NCI-H460 (cell line): ENCODE data around the gene CCN2. TPM values are rescaled to one million over a fixed set of nuclear protein-coding genes. Genes with fewer than 3 reads are reported as not detected.
"Not testable (repeated sequence)": the region's sequence is repeated elsewhere in the genome, so short reads cannot be mapped to it uniquely, and the experiment has no call there.

Experiments
- DNase-seq: peaks from one replicate; pipeline ENCODE4 v3.0.0-alpha.2; 2016; ENCODE audit warnings: low read depth; ENCODE audit errors: extremely low read depth
- total RNA-seq: library from RNA; depleted of rRNA; stranded (reverse); fragments of >200 nt; shearing (Covaris generic); gene quantifications from 2 replicates; pipeline ENCODE4 v1.2.3, GENCODE V29; 2014

The CCN2 gene
- total RNA-seq, 1 experiment from 2014 or later, result 74.9 TPM

- no peak for DNase-seq
Observed at GRCh38 chr6:131946404-131946991, 4.7 kb downstream of the CCN2 start.

GRCh38 chr6:131945971-131946370, 5.2 kb downstream of the CCN2 start:
- DNase-seq, result no peak

- DNase-seq, result no peak
Observed at GRCh38 chr6:131937703-131938631, 13.2 kb downstream of the CCN2 start.

- no peak for DNase-seq
Observed at GRCh38 chr6:131937226-131937625, 13.9 kb downstream of the CCN2 start.

- no peak for DNase-seq
Observed at GRCh38 chr6:131936156-131936555, 15.0 kb downstream of the CCN2 start.

GRCh38 chr6:131931063-131931750, 20.0 kb downstream of the CCN2 start:
- DNase-seq, result no peak

- DNase-seq, result no peak
Observed at GRCh38 chr6:131929976-131930375, 21.2 kb downstream of the CCN2 start.

GRCh38 chr6:131929264-131929663, 21.9 kb downstream of the CCN2 start:
- DNase-seq, result no peak

GRCh38 chr6:131924881-131925474, 26.2 kb downstream of the CCN2 start:
- peak; percentile 49 for DNase-seq

- peak; percentile 58 for DNase-seq
Observed at GRCh38 chr6:131923356-131923755, 27.8 kb downstream of the CCN2 start.

GRCh38 chr6:131920656-131921055, 30.5 kb downstream of the CCN2 start:
- DNase-seq, result no peak

GRCh38 chr6:131918650-131919355, 32.4 kb downstream of the CCN2 start:
- DNase-seq, result no peak

GRCh38 chr6:131917763-131918649, 33.2 kb downstream of the CCN2 start:
- DNase-seq, result no peak

- DNase-seq, result no peak
Observed at GRCh38 chr6:131917318-131917717, 33.9 kb downstream of the CCN2 start.

GRCh38 chr6:131916847-131917246, 34.3 kb downstream of the CCN2 start:
- no peak for DNase-seq

GRCh38 chr6:131916091-131916796, 34.9 kb downstream of the CCN2 start:
- DNase-seq, result not testable (repeated sequence)

GRCh38 chr6:131914967-131915751, 36.0 kb downstream of the CCN2 start:
- DNase-seq, result peak; percentile 64

GRCh38 chr6:131914234-131914633, 36.9 kb downstream of the CCN2 start:
- no peak for DNase-seq
